ENCODE results near the gene CRYBA2.

Gene CRYBA2

DNA sequence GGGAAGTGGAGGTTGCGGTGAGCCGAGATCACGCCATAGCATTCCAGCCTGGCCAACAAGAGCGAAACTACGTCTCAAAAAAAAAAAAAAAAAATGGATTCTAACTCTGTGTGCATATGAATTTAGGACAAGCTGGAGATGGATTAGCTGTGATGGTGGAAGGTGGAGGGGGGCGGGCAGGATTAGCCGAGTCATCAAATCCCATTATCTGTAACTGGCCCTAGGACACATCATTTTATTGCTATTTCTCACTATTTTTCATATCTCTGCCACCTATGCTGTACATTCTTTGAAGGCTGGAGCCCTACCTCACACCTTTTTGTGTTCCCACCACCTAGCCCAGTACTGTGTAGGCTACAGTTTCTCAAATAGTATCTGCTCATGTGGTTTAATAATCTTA is 41.1 kb downstream of the CRYBA2 start:
- DNase-seq = no peak

DNA sequence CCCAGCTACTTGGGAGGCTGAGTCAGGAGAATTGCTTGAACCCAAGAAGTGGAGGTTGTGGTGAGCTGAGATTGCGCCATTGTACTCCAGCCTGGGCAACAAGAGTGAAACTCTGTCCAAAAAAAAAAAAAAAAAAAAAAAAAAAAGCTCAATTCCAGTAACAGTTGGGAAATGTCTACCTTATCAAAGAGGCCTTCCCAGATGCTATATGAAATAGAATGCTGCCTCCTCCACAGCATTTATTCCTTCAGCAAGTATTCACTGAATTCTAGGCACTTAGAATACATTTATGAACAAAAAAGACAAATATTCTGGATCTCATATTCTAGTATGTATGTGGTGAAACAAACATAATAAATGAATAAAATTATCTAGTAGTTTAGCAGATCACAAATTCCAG is 46.6 kb downstream of the CRYBA2 start:
- no peak for DNase-seq

DNA sequence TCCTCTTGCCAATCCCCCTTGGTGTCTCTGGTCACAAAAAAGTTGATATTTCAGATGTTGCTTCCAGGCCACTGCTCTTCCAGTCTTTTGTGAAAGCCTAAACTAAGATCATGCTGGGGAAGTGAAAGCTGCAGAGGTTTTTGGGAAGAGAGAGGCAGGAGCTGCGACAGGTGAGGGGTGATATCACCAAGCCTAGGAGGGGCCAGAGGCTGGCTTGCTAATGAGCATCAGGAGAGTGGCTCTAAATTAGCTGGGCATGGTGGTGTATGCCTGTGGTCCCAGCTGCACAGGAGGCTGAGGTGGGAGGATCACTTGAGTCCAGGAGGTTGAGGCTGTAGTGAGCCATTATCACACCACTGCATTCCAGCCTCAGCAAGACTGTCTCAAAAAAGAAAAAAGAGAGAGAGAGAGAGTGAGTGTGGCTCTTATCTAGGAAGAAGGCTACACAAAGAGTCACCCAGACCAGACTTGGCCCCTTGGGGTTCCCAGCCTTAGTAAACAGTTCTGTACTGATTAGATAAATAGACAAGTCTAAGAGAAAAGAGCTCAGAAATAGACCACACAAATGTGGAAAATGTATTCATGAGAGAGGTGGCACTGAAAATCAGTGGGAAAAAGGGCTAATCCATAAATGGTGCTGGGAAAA is 48.3 kb downstream of the CRYBA2 start:
- DNase-seq = no peak
